Stimulated activated naive B cell treated with anti-CD40 and anti-IgM and Interleukin-4, amounts not matched to agents 10 μg/mL and 1 μg/mL and 100 μg/mL, for 72 hours (primary cell): ENCODE data around the gene WDR72.
"Not testable (repeated sequence)": the region's sequence is repeated elsewhere in the genome, so short reads cannot be mapped to it uniquely, and the experiment has no call there.

ENCODE experiments used
- ATAC-seq, 2 donors: fragments of 150-1000 bp; cut with Tn5 transposase; replicated peaks; 2 replicates each; pipeline ENCODE4 v1.10.0; 2021; ENCODE audit warnings: moderate library complexity in 1 of 2
- DNase-seq: peaks from one replicate; pipeline ENCODE4 v3.0.0; 2021
- H3K27ac Mint-ChIP-seq: one replicate; pipeline ENCODE4 v1.8.0; 2022; ENCODE audit warnings: mild to moderate bottlenecking, mixed read lengths
- H3K27me3 Mint-ChIP-seq, 2 donors: one replicate each; pipeline ENCODE4 v1.8.0; 2022; ENCODE audit warnings: mixed read lengths in 2 of 2
- H3K36me3 Mint-ChIP-seq, 2 donors: one replicate each; pipeline ENCODE4 v1.8.0; 2022; ENCODE audit warnings: mixed read lengths in 2 of 2, mild to moderate bottlenecking in 1 of 2
- H3K4me1 Mint-ChIP-seq, 2 donors: one replicate each; pipeline ENCODE4 v1.8.0; 2022; ENCODE audit warnings: mixed read lengths in 2 of 2, mild to moderate bottlenecking in 1 of 2
- H3K4me3 Mint-ChIP-seq, 2 donors: one replicate each; pipeline ENCODE4 v1.8.0; 2022; ENCODE audit warnings: mild to moderate bottlenecking in 2 of 2, mixed read lengths in 2 of 2, moderate library complexity in 1 of 2
- H3K9me3 Mint-ChIP-seq, 2 donors: one replicate each; pipeline ENCODE4 v1.8.0; 2022; ENCODE audit warnings: mixed read lengths in 2 of 2, mild to moderate bottlenecking in 1 of 2

Gene WDR72

GRCh38 chr15:53759411-53759931 lies at the start of gene WDR72:
Gene WDR72 (minus strand): TSS chr15:53759663. CDS start chr15:53733149, 26,514 bp downstream.
- Mint-ChIP-seq H3K36me3 (no peaks in the 10 kb centered on the region), H3K27ac (no peak within 1 kb of the TSS), H3K4me1 (peaks cover 0 to 1% of the 10 kb centered on the region in 2 donors), H3K4me3 (no peak within 1 kb of the TSS), H3K27me3 (peaks cover 37 to 55% of the 10 kb centered on the region in 2 donors), H3K9me3 (peaks cover 5 to 6% of the 10 kb centered on the region in 2 donors)
- no peak for DNase-seq
- peak; percentile 12 to 33 for ATAC-seq

- Mint-ChIP-seq H3K36me3 (no peaks in the 10 kb centered on the region), H3K4me1 (no peaks in the 10 kb centered on the region), H3K9me3 (no peaks in the 10 kb centered on the region), H3K27me3 (no peaks in the 10 kb centered on the region), H3K27ac (no peak overlapping the region), H3K4me3 (no peak overlapping the region)
- ATAC-seq (no peak), DNase-seq (no peak)
Observed at GRCh38 chr15:53808058-53808706, 48.7 kb upstream of the WDR72 start.

DNA sequence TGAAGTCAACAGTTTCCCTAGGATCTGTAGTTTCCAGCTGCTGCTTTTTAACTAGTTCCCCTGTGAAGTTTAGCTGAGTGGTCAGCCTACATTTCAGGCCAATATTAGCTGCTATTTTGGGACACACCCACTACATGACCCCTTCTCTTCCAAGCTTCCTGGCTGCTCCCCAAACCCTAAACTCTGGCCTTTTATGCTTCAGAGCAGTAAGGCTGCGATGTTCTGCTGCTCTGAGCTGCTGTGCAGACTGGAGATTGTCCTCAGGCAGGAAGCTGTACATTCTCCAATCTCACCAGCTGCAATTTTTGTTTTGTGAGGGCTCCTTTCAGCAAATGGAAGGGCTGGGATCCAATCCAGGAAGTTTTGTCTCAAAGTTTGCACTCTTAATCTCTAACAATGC lies 48.0 kb upstream of the WDR72 start:
- no peak overlapping the region for H3K27ac Mint-ChIP-seq
- H3K4me1 Mint-ChIP-seq: no peaks in the 10 kb centered on the region
- no peak for ATAC-seq
- no peaks in the 10 kb centered on the region for H3K36me3 Mint-ChIP-seq
- no peak overlapping the region for H3K4me3 Mint-ChIP-seq
- H3K9me3 Mint-ChIP-seq: no peaks in the 10 kb centered on the region
- no peak for DNase-seq
- no peaks in the 10 kb centered on the region for H3K27me3 Mint-ChIP-seq

DNA sequence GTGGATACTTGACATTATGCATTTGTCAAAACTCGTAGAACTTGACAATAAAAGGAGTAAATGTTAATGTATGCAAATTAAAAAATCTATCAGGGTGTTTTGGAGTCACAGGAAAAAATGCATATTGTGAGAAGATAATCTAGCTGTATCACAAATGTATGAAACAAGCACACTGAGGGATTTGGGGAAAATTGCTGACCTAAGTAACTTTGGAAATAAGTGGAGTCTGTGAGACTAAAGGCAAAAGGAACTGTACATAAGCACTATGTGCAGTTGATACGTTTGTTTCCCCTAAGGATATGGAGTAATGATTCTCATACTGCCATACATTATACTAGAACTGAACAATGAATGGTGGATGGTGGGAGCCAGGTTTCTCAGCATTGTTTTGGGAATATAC lies 43.2 kb upstream of the WDR72 start:
- no peak for DNase-seq
- H3K4me3 Mint-ChIP-seq: no peak overlapping the region
- H3K27me3 Mint-ChIP-seq: peaks cover 0 to 4% of the 10 kb centered on the region in 2 donors
- no peak overlapping the region for H3K27ac Mint-ChIP-seq
- no peaks in the 10 kb centered on the region for H3K36me3 Mint-ChIP-seq
- no peaks in the 10 kb centered on the region for H3K9me3 Mint-ChIP-seq
- ATAC-seq: no peak
- H3K4me1 Mint-ChIP-seq: no peaks in the 10 kb centered on the region

DNA sequence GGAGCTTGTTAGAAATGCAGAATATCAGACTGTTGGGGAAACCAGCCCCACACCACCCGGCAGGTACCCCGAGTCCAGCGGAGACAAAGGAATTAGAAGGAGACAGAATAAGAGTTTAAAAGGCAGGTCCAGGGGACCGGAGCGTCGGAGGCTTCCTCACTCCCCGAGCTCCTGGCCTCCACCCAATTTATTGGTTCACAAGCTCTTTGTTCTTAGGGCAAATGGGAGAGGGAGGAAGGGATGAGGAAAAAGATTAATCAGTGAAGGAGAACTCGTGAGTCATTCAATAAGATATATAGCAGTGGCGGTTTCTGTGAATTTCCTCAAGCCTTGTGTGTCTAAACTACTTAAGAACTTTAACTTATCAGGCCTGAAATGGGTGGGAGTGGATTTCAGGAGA lies 32.1 kb upstream of the WDR72 start:
- Mint-ChIP-seq H3K27me3 (peaks cover 3 to 13% of the 10 kb centered on the region in 2 donors), H3K4me3 (no peak overlapping the region), H3K36me3 (no peaks in the 10 kb centered on the region), H3K27ac (no peak overlapping the region), H3K4me1 (no peaks in the 10 kb centered on the region), H3K9me3 (no peaks in the 10 kb centered on the region)
- ATAC-seq (no peak), DNase-seq (no peak)

- H3K36me3 Mint-ChIP-seq: no peaks in the 10 kb centered on the region
- no peak overlapping the region for H3K27ac Mint-ChIP-seq
- H3K4me1 Mint-ChIP-seq: no peaks in the 10 kb centered on the region
- peaks cover 0 to 5% of the 10 kb centered on the region in 2 donors for H3K9me3 Mint-ChIP-seq
- H3K4me3 Mint-ChIP-seq: no peak overlapping the region
- H3K27me3 Mint-ChIP-seq: peaks cover 3 to 13% of the 10 kb centered on the region in 2 donors
- DNase-seq (no peak), ATAC-seq (no peak)
Observed at GRCh38 chr15:53789654-53790375, 30.4 kb upstream of the WDR72 start.

GRCh38 chr15:53786401-53786800 lies 26.9 kb upstream of the WDR72 start:
- Mint-ChIP-seq H3K9me3 (peaks cover 6 to 13% of the 10 kb centered on the region in 2 donors), H3K4me3 (no peak overlapping the region), H3K36me3 (no peaks in the 10 kb centered on the region), H3K4me1 (no peaks in the 10 kb centered on the region), H3K27me3 (peaks cover 3 to 5% of the 10 kb centered on the region in 2 donors), H3K27ac (no peak overlapping the region)
- no peak for ATAC-seq
- DNase-seq: no peak

DNA sequence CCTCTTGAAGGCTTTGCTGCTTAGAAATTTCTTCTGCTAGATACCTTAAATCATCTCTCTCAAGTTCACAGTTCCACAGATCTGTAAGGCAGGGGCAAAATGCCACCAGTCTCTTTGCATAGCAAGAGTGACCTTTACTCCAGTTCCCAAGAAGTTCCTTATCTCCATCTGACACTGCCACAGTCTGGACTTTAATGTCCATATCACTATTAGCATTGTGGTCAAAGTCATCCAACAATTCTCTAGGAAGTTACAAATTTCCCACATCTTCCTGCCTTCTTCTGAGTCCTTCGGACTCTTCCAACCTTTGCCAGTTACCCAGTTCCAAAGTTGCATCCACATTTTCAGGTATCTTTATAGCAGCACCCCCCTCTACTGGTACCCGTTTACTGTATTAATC lies 25.8 kb upstream of the WDR72 start:
- not testable (repeated sequence) for DNase-seq, ATAC-seq, H3K4me3 Mint-ChIP-seq, H3K36me3 Mint-ChIP-seq, H3K4me1 Mint-ChIP-seq, H3K27me3 Mint-ChIP-seq, H3K27ac Mint-ChIP-seq
- peaks cover 10 to 19% of the 10 kb centered on the region in 2 donors for H3K9me3 Mint-ChIP-seq

DNA sequence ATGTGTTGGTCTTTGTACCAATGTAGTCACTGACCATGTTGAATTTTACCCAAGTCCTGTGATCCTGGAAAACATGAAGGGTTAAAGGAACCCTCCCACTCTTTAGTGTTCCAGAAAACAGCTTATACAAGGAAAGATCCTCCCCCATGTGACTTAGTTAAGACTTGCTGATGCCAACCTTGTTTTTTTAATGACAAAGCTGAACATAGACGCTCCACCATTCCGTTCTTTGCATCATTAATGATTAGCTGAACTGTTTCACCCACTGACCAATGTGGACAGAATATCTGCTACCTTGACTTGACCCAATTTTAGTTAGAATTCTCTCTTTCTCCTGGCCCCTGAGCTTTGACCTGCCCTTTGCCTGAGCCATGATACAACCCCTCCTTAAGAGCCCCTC lies 3.5 kb upstream of the WDR72 start:
- H3K27me3 Mint-ChIP-seq: peaks cover 39 to 40% of the 10 kb centered on the region in 2 donors
- peaks cover 5 to 6% of the 10 kb centered on the region in 2 donors for H3K9me3 Mint-ChIP-seq
- H3K27ac Mint-ChIP-seq: no peak overlapping the region
- H3K4me1 Mint-ChIP-seq: peaks cover 0 to 1% of the 10 kb centered on the region in 2 donors
- no peaks in the 10 kb centered on the region for H3K36me3 Mint-ChIP-seq
- no peak overlapping the region for H3K4me3 Mint-ChIP-seq
- DNase-seq (no peak), ATAC-seq (no peak)

DNA sequence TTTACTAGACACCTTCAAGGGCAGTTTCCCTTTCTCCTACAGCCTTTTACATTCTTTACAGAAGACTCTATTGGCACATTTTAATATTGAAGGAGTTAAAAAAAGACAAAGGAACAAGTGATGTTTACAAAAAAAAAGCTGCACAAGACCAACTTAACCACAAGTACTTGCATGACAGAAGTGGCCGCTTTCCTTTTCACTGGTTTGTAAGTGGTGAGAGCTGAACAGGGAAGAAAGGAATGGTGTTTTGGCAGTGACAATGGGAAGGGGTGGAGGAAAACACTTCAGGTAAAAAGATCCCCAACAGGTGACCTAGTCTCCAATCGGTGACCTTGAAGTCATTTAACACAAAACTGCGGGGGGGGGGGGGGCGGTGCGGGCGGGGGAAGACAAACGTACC lies 1.1 kb downstream of the WDR72 start:
- Mint-ChIP-seq H3K4me3 (no peak overlapping the region), H3K27me3 (peaks cover 37 to 55% of the 10 kb centered on the region in 2 donors)

GRCh38 chr15:53757906-53758305 lies 1.6 kb downstream of the WDR72 start:
- peaks cover 33 to 55% of the 10 kb centered on the region in 2 donors for H3K27me3 Mint-ChIP-seq
- H3K27ac Mint-ChIP-seq: no peak overlapping the region
- no peak overlapping the region for H3K4me3 Mint-ChIP-seq
- no peaks in the 10 kb centered on the region for H3K36me3 Mint-ChIP-seq
- peaks cover 5 to 6% of the 10 kb centered on the region in 2 donors for H3K9me3 Mint-ChIP-seq
- ATAC-seq (no peak), DNase-seq (no peak)
- H3K4me1 Mint-ChIP-seq: peaks cover 0 to 1% of the 10 kb centered on the region in 2 donors

More for the DNA sequence above, 1.1 kb downstream of the WDR72 start:
- Mint-ChIP-seq H3K36me3 (no peaks in the 10 kb centered on the region), H3K4me1 (peaks cover 0 to 1% of the 10 kb centered on the region in 2 donors), H3K9me3 (peaks cover 5 to 6% of the 10 kb centered on the region in 2 donors), H3K27ac (no peak overlapping the region)
- ATAC-seq (no peak), DNase-seq (no peak)

- Mint-ChIP-seq H3K36me3 (no peaks in the 10 kb centered on the region), H3K4me1 (no peaks in the 10 kb centered on the region), H3K27me3 (peaks cover 9 to 25% of the 10 kb centered on the region in 2 donors), H3K9me3 (no peaks in the 10 kb centered on the region), H3K4me3 (no peak overlapping the region), H3K27ac (no peak overlapping the region)
- ATAC-seq (no peak), DNase-seq (no peak)
Observed at GRCh38 chr15:53753813-53754212, 5.7 kb downstream of the WDR72 start.

- Mint-ChIP-seq H3K27ac (no peak overlapping the region), H3K9me3 (no peaks in the 10 kb centered on the region), H3K4me3 (no peak overlapping the region), H3K36me3 (no peaks in the 10 kb centered on the region), H3K27me3 (peaks cover 3 to 13% of the 10 kb centered on the region in 2 donors), H3K4me1 (no peaks in the 10 kb centered on the region)
- DNase-seq: no peak
- ATAC-seq: no peak
Observed at GRCh38 chr15:53752406-53752805, 7.1 kb downstream of the WDR72 start.

- Mint-ChIP-seq H3K36me3 (no peaks in the 10 kb centered on the region), H3K4me3 (no peak overlapping the region), H3K4me1 (no peaks in the 10 kb centered on the region), H3K27me3 (peaks cover 3 to 5% of the 10 kb centered on the region in 2 donors), H3K9me3 (peaks cover 0 to 3% of the 10 kb centered on the region in 2 donors), H3K27ac (no peak overlapping the region)
- no peak for DNase-seq
- ATAC-seq: no peak
Observed at GRCh38 chr15:53747501-53748068, 11.9 kb downstream of the WDR72 start.
